ENCODE measurements around the gene NFAM1.

The NFAM1 gene

DNA sequence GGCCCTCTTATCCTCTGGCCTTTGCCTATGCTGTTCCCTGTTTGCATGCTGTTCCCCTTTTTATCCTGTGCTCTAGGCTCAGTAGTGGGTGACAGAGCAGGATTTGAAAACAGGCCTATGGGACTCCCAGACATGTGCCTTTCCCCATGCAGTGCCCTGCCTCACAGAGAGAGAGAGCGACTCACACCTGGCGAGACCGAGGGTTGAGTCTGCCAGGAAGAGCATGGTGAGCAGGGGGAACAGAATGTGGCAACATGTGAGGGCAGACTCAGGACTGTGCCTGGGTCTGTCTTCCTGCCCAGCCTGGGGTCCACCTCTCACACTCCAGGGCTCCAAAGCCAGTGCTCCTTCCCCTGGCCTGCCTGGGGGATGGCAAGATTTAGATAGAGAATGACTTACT is 75.0 kb downstream of the NFAM1 start:
- no peak for DNase-seq

- DNase-seq, result no peak
Measured at GRCh38 chr22:42356533-42356932, 75.7 kb downstream of the NFAM1 start.

GRCh38 chr22:42353883-42354727 is 78.1 kb downstream of the NFAM1 start:
- DNase-seq, result no peak

- DNase-seq, result no peak
Measured at GRCh38 chr22:42350373-42350772, 81.8 kb downstream of the NFAM1 start.

DNA sequence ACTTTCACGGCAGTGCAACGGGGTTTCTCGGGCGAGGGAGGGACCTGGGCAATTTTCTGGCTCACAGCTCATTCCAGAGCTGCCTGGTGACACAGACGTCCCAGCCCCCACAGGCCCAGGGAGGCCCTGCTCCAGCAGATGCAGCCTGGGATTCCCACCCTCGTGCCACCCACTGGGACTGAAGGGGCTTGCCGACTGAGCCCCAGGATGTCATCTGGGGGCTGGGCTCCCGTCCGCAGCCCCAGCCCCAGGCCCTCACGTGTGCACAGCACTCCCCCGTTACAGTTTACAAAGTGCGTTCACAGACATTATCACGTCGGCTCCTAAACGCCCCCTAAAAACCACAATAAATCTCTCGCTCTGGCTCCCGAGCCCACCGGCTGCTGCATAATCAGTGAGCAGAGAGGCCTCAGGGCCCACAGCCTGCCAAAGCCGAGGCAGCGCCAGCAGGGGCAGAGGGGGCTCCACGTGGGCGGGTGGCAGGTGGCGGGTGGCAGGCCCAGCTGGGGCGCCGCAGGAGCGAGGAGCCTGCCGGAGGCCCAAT is 84.8 kb downstream of the NFAM1 start:
- no peak for DNase-seq

DNA sequence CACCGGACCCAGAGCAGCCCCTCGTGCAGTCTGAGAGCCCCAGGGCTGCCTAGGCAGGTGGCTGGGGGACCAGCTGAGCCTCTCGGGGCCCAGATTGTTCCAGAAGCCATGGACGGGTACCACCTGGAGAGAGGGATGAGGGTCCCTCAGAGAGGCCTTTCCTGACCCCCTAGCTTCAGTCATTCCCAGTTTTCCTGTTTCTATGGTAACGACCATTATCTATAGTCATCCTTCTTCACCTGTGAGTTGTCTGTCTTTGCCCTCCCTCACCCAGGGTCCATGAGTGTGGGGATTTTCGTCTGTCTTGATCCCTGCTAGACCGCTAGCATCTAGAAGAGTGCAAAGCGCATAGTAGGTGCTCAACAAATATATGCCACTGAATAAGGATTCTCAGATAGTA is 85.5 kb downstream of the NFAM1 start:
- DNase-seq, result no peak

GRCh38 chr22:42345458-42345857 is 86.7 kb downstream of the NFAM1 start:
- DNase-seq, result no peak

- DNase-seq, result no peak
Measured at GRCh38 chr22:42344361-42344905, 87.8 kb downstream of the NFAM1 start.

- no peak for DNase-seq
Measured at GRCh38 chr22:42343531-42344081, 88.6 kb downstream of the NFAM1 start.

DNA sequence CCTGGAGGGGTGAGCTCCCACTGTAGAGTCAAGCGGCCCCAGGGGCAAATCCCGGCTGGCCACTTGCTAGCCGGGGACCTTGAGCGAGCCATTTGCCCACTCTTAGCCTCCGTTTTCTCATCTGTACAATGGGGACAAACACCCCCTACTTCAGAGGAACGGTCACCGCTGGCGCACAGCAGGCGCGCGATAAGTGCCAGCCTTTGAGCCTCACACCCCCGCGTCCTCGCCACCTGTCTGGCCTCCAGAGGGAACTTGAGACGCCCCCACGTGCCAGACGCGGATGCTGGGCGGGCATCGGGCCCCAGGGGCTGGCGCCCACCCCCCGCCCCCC is 89.1 kb downstream of the NFAM1 start:
- no peak for DNase-seq

GRCh38 chr22:42342426-42343120 is 89.6 kb downstream of the NFAM1 start:
- DNase-seq, result no peak

DNA sequence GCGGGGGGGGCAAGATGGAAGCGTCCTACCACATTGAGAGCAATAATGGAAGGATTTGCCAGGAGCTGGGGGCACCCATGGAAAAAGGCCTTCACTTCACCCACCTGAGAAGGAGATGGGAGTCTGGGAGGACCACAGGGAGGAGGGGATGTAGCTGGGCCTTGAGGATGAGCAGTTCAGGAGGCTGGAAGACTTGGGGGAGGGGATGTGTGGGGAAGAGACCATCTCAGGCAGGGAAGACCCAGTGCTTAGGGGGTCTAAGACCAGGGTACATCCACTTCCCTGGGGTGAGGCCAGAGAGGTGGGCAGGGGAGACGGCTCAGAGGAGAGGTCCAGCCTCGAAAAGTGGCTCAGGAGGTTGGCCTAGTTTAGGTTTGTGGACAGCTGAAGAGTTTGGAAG is 90.4 kb downstream of the NFAM1 start:
- no peak for DNase-seq

GRCh38 chr22:42340829-42341383 is 91.3 kb downstream of the NFAM1 start:
- DNase-seq, result no peak

- no peak for DNase-seq
Measured at GRCh38 chr22:42340150-42340549, 92.1 kb downstream of the NFAM1 start.

GRCh38 chr22:42338479-42338878 is 93.7 kb downstream of the NFAM1 start:
- DNase-seq, result no peak

DNA sequence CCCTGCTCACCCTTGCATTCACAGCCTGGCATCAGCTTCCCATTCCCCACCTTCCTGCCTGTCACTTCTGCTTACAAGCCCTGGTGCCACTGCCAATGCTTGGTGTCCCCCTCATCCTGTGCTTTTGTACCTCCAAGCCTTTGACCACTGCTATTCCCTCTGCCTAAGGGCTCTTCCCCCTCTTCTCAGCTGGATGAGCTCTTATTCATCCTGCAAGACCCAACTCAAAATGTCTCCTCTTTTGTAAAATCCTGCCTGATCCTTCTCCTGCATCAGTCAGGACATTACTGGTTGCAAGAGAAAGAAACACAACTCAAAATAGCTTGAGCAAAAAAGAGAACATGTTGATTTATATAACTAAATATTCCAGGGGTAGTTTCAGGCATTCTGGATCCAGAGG is 94.8 kb downstream of the NFAM1 start:
- no peak for DNase-seq

- DNase-seq, result no peak
Measured at GRCh38 chr22:42336527-42337227, 95.5 kb downstream of the NFAM1 start.

DNA sequence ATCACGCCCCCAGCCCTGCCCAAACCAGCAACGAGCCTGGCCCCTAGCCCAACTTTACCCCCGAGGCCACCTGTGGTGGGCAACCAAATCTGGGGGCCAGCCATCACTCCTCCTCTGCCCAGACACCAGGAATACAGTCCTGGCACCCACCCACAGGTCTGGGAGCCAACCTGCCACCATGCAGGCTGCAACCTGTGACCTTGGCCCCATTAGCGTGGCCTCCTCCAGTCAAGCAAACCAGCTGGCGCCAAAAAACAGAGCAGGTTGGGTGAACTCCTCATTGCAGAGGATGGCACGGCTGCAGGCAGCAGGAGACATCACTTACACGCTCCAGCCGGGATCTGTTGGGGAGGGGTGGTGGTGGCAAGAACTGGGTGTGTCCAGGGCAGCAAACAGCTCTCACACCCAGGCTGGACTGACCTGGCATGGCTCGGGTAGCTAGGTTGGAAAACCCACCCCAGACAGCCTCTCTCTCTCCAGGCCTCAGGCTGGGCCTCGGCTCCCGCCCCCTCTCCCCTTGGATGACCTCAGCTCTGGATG is 96.3 kb downstream of the NFAM1 start:
- no peak for DNase-seq

- DNase-seq, result no peak
Measured at GRCh38 chr22:42334875-42335512, 97.2 kb downstream of the NFAM1 start.

GRCh38 chr22:42333544-42333943 is 98.7 kb downstream of the NFAM1 start:
- no peak for DNase-seq

GRCh38 chr22:42332089-42332488 is 100.1 kb downstream of the NFAM1 start:
- no peak for DNase-seq

DNA sequence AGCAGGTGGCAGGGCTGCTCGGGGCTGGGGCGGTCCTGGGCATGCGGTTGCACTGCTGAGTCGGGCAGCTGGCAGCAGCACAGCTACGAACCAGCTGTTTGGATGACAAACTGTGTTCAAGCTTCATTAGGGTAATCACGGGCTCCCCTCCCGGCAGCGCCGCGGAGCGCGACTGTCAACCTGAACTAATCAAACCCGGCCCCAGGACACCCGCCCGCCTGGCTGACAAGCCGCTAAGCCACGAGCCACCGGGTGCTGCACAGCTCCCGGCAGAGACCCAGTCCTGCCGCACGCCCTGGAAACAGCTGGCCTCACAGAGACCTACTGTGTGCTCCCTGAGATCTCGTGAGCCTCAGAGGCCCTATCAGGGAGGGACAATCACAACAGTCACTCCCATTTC is 101.2 kb downstream of the NFAM1 start:
- DNase-seq, result no peak

All from stimulated activated CD4-positive, alpha-beta T cell treated with anti-CD3 and anti-CD28 coated beads, Interleukin-2, amount 100 ng/mL, for 48 hours (primary cell).